Upper lobe of right lung (tissue), 1 donor: ENCODE data around the gene MTCH2. TPM values are rescaled to one million over a fixed set of nuclear protein-coding genes. Genes with fewer than 3 reads are reported as not detected.
A peak's percentile ranks its signal among the peaks of the same experiment; 100 is the strongest.

Experiments used
- ATAC-seq: fragments of 200-7000 bp; cut with Tn5 transposase; one replicate; pipeline ENCODE4 v1.9.1; 2020; ENCODE audit warnings: mild to moderate bottlenecking, moderate library complexity
- DNase-seq: peaks from one replicate; pipeline ENCODE4 v3.0.0-alpha.2; 2020
- H3K27ac ChIP-seq: fragments of 200-600 bp; one replicate; pipeline ENCODE4 v1.8.0; 2022
- H3K27me3 ChIP-seq: fragments of 200-600 bp; one replicate; pipeline ENCODE4 v1.8.0; 2022; ENCODE audit warnings: mild to moderate bottlenecking
- H3K36me3 ChIP-seq: fragments of 200-600 bp; one replicate; pipeline ENCODE4 v1.8.0; 2022
- H3K4me1 ChIP-seq: fragments of 200-600 bp; one replicate; pipeline ENCODE4 v1.8.0; 2022
- H3K4me3 ChIP-seq: fragments of 200-600 bp; one replicate; pipeline ENCODE4 v1.8.0; 2022; ENCODE audit warnings: mild to moderate bottlenecking
- H3K9me3 ChIP-seq: fragments of 200-600 bp; one replicate; pipeline ENCODE4 v1.8.0; 2022
- intact Hi-C: fragments of 100-400 bp; cut with DNase I; formaldehyde crosslinking; loops from one replicate; pipeline ENCODE4 v1.11.0; 2022
- total RNA-seq: library from RNA; stranded (reverse); fragmentation: NEBNext Ultra II Directional; extraction: Animal tissue kit (Norgen Biotek cat#: 25700); gene quantifications from one replicate; pipeline ENCODE4 v1.2.1, GENCODE V29; 2021
- TF ChIP-seq, protein P1 (sequence below): fragments of 200-600 bp; IDR thresholded peaks from one replicate; pipeline ENCODE4 v1.8.0; 2022; ENCODE audit warnings: antibody characterized with exemption
- donor health status: DM: no; HTN: yes; CAD: no; lungs with severe emphysema.

The MTCH2 gene
- total RNA-seq, 1 donor from 2014 or later: 56.1 TPM

GRCh38 chr11:47603295-47603694 is 39.1 kb downstream of the MTCH2 start:
- Histone ChIP-seq H3K4me3 (no peak overlapping the region), H3K27me3 (no peaks in the 10 kb centered on the region), H3K9me3 (no peaks in the 10 kb centered on the region), H3K36me3 (no peaks in the 10 kb centered on the region), H3K27ac (no peak overlapping the region), H3K4me1 (no peaks in the 10 kb centered on the region)
- TF ChIP-seq, protein P1, sequence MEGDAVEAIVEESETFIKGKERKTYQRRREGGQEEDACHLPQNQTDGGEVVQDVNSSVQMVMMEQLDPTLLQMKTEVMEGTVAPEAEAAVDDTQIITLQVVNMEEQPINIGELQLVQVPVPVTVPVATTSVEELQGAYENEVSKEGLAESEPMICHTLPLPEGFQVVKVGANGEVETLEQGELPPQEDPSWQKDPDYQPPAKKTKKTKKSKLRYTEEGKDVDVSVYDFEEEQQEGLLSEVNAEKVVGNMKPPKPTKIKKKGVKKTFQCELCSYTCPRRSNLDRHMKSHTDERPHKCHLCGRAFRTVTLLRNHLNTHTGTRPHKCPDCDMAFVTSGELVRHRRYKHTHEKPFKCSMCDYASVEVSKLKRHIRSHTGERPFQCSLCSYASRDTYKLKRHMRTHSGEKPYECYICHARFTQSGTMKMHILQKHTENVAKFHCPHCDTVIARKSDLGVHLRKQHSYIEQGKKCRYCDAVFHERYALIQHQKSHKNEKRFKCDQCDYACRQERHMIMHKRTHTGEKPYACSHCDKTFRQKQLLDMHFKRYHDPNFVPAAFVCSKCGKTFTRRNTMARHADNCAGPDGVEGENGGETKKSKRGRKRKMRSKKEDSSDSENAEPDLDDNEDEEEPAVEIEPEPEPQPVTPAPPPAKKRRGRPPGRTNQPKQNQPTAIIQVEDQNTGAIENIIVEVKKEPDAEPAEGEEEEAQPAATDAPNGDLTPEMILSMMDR: no peak
- no peak for DNase-seq
- intact Hi-C loops: no loop called here
- no peak for ATAC-seq

DNA sequence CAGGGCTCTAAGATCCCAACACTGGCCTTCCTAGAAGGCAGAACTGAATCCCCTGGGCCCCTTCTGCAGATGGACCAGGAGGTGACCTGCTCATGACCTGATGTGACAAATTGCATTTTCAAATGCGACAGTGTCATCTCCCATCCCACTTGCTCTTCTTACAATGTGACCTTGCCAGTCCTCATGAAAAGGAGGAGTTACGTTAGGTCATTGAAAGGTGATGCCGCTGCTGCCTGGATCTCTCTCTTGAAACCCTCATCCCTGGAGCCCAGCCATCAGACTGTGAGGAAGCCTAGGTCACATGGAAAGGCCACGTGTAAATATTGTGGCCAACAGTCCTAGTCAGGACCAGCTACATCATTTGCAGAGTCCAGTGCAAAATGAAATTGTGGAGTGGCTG is 42.5 kb downstream of the MTCH2 start:
- DNase-seq: no peak
- peaks cover 3% of the 10 kb centered on the region for H3K27me3 ChIP-seq
- TF ChIP-seq, protein P1: no peak
- intact Hi-C loops: no loop called here
- H3K4me1 ChIP-seq: no peaks in the 10 kb centered on the region
- H3K4me3 ChIP-seq: no peak overlapping the region
- no peaks in the 10 kb centered on the region for H3K36me3 ChIP-seq
- no peak overlapping the region for H3K27ac ChIP-seq
- no peak for ATAC-seq
- H3K9me3 ChIP-seq: no peaks in the 10 kb centered on the region

GRCh38 chr11:47595967-47596366 is 46.4 kb downstream of the MTCH2 start:
- Histone ChIP-seq H3K9me3 (no peaks in the 10 kb centered on the region), H3K27ac (no peak overlapping the region), H3K4me1 (peaks cover 13% of the 10 kb centered on the region), H3K27me3 (peaks cover 27% of the 10 kb centered on the region), H3K36me3 (no peaks in the 10 kb centered on the region), H3K4me3 (no peak overlapping the region)
- no peak for ATAC-seq
- no peak for DNase-seq
- TF ChIP-seq, protein P1: no peak
- intact Hi-C loops: no loop called here

- intact Hi-C loops: no loop called here
- Histone ChIP-seq H3K4me1 (peaks cover 13% of the 10 kb centered on the region), H3K9me3 (no peaks in the 10 kb centered on the region), H3K27me3 (peaks cover 34% of the 10 kb centered on the region), H3K4me3 (no peak overlapping the region), H3K27ac (no peak overlapping the region), H3K36me3 (no peaks in the 10 kb centered on the region)
- DNase-seq: no peak
- TF ChIP-seq, protein P1: no peak
- peak; percentile 17 for ATAC-seq
Observed at GRCh38 chr11:47595029-47595428, 47.3 kb downstream of the MTCH2 start.

DNA sequence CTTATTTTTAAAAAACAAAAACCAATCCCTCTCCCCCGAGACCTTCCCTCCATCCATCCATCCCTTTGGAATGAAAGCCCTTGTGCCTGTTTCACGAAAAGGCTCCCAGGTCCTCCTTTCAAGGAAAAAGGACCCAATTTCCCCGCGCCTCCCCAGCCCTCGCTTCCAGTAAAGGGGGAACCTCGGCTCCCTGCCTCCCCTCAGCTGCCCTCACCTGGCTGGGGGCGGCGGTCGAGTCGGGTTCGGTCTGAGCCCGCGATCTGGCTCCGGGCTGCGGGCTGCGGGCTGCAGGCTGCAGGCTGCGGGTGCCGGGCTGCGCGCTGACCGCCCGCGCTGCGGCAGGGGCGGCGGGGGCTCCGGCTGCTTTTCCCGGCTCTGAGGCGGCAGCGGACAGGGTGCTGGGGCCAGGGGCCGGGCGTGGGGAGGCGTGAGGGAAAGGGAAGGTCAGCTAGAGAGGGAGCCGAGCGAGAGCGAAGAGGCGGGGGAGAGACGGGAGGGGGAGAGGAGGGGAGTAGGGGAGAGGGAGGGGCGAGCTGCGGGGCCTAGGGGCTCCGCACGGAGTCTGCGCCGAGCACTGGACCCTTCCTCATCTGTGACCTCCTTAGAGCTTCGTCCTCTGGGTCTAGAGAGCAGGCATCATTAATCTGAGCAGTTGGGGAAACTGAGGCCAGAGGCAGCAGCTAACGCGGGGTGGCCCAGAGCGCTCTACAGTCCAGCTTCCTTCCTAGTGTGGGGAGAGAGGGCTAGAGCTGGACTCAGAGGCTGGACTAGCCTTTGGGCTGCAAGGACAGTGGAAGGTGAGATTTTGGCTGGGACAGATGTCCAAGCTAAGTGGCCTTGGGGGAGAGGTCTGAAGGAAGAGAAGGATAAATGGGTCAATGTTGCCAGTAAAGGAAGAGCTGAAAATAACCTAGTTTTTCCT is 48.2 kb downstream of the MTCH2 start, which contains the start of gene C1QTNF4:
C1QTNF4 (minus strand) TSS at position 478 of the 922 bp plus-strand sequence. CDS start 3,601 bp downstream, outside the sequence.
- no peak within 1 kb of the TSS for H3K4me3 ChIP-seq

More for the DNA sequence above, 48.2 kb downstream of the MTCH2 start, which contains the start of gene C1QTNF4:
- no peaks in the 10 kb centered on the region for H3K36me3 ChIP-seq
- TF ChIP-seq, protein P1: no peak
- H3K27me3 ChIP-seq: peaks cover 34% of the 10 kb centered on the region
- no peak within 1 kb of the TSS for H3K27ac ChIP-seq
- peaks cover 13% of the 10 kb centered on the region for H3K4me1 ChIP-seq
- peak; percentile 18 for ATAC-seq
- H3K9me3 ChIP-seq: no peaks in the 10 kb centered on the region
- intact Hi-C loops: no loop called here
- DNase-seq: no peak
